GM12878 (cell line): ENCODE data around the gene SMPD3. TPM values are rescaled to one million over a fixed set of nuclear protein-coding genes. Genes with fewer than 3 reads are reported as not detected.
A peak's percentile ranks its signal among the peaks of the same experiment; 100 is the strongest.

Experiments
- ATAC-seq: fragments of 200-7000 bp; cut with Tn5 transposase; 3 replicates; pipeline ENCODE4 v1.9.1; 2020; ENCODE audit warnings: mild to moderate bottlenecking, moderate library complexity
- BruUV-seq: library from RNA; stranded (reverse); fragments of 400-500 nt; replicated peaks from 2 replicates; lab custom pipeline; 2021; lab: Mats Ljungman, UMichigan
- CTCF ChIA-PET: fragments of 300-600 bp; sonication (Branson Sonifier 250); formaldehyde crosslinking; extraction: SDS; loops from one replicate; lab custom pipeline; 2021; ENCODE audit warnings: inconsistent platforms; lab: Yijun Ruan, JAX
- POLR2A ChIA-PET: fragments of 350-600 bp; formaldehyde crosslinking; extraction: SDS; loops from one replicate; lab custom pipeline; 2021; ENCODE audit warnings: inconsistent platforms; lab: Charles Lee
- RAD21 ChIA-PET: fragments of 300-600 bp; sonication (Branson Sonifier 250); formaldehyde crosslinking; loops from one replicate; lab custom pipeline; 2023; ENCODE audit warnings: antibody characterized with exemption; ENCODE audit not compliant: unreplicated experiment; lab: Charles Lee
- SMC1A ChIA-PET: fragments of 300-600 bp; sonication (Branson Sonifier 250); formaldehyde crosslinking; loops from one replicate; lab custom pipeline; 2023; ENCODE audit not compliant: unreplicated experiment, uncharacterized antibody; lab: Charles Lee
- DNase-seq: peaks from one replicate; pipeline ENCODE4 v3.0.0-alpha.2; 2011; ENCODE audit warnings: low read depth, low spot score
- FAIRE-seq: peaks from 3 replicates; lab custom pipeline; 2011; peaks lifted over from hg19 to GRCh38; lab: Jason Lieb, UNC
- H2AFZ ChIP-seq: 2 replicates; pipeline ENCODE4 v1.6.0; 2011; ENCODE audit warnings: low read depth, low read length, control low read depth; ENCODE audit not compliant: control insufficient read depth
- H3K27ac ChIP-seq: 2 replicates; pipeline ENCODE4 v1.5.1; 2011; ENCODE audit warnings: control low read depth; ENCODE audit not compliant: control insufficient read depth, insufficient read depth
- H3K27me3 ChIP-seq, 2 experiments: replicated peaks in 1 of 2; 2 replicates each; pipeline versions ENCODE4 v1.6.0 to v1.6.1; 2011; ENCODE audit warnings: low read length in 1 of 2; ENCODE audit not compliant: control insufficient read depth in 2 of 2, insufficient read depth in 2 of 2
- H3K36me3 ChIP-seq, 2 experiments: 2 replicates each; pipeline ENCODE4 v1.5.1; 2011; ENCODE audit warnings: low read length in 1 of 2; ENCODE audit not compliant: control insufficient read depth in 2 of 2, insufficient read depth in 2 of 2
- H3K4me1 ChIP-seq: 2 replicates; pipeline ENCODE4 v1.6.1; 2011; ENCODE audit warnings: mild to moderate bottlenecking, low read length, moderate library complexity, mixed read lengths; ENCODE audit not compliant: control insufficient read depth, insufficient read depth
- H3K4me2 ChIP-seq: 2 replicates; pipeline ENCODE4 v1.6.0; 2011; ENCODE audit warnings: control low read depth; ENCODE audit not compliant: control insufficient read depth, insufficient read depth
- H3K4me3 ChIP-seq: fragments of 200-600 bp; sonication (generic); 2 replicates; pipeline ENCODE4 v1.5.1; 2016
- H3K79me2 ChIP-seq: 2 replicates; pipeline ENCODE4 v1.6.0; 2011; ENCODE audit warnings: low read length; ENCODE audit not compliant: control insufficient read depth, insufficient read depth
- H3K9ac ChIP-seq: 2 replicates; pipeline ENCODE4 v1.8.0; 2011; ENCODE audit warnings: low read length, control low read depth, mixed read lengths; ENCODE audit not compliant: control insufficient read depth, insufficient read depth
- H3K9me3 ChIP-seq: replicated peaks from 3 replicates; pipeline ENCODE4 v1.5.1; 2011; ENCODE audit warnings: mild to moderate bottlenecking, low read length; ENCODE audit not compliant: control insufficient read depth, insufficient read depth
- H4K20me1 ChIP-seq: 2 replicates; pipeline ENCODE4 v1.6.0; 2011; ENCODE audit not compliant: control insufficient read depth, insufficient read depth
- CEBPZ ChIP-seq: fragments of 150-350 bp; IDR thresholded peaks from 2 replicates; pipeline ENCODE4 v1.6.1; 2016; ENCODE audit warnings: low read depth, low read length
- CHD1 ChIP-seq: IDR thresholded peaks from 2 replicates; pipeline ENCODE4 v1.6.1; 2012; ENCODE audit warnings: low read depth, low read length, improper control_type of control experiment
- HDAC2 ChIP-seq: fragments of 200-600 bp; sonication (generic); IDR thresholded peaks from 2 replicates; pipeline ENCODE4 v1.6.1; 2017
- HDAC6 ChIP-seq: fragments of 200-600 bp; sonication (generic); IDR thresholded peaks from one replicate; pipeline ENCODE4 v1.8.0; 2017; ENCODE audit warnings: antibody characterized with exemption; ENCODE audit not compliant: unreplicated experiment
- MAX ChIP-seq: IDR thresholded peaks from 2 replicates; pipeline ENCODE4 v1.6.1; 2012; ENCODE audit warnings: low read depth, low read length, improper control_type of control experiment
- NFXL1 ChIP-seq: fragments of 450-650 bp; IDR thresholded peaks from 2 replicates; pipeline ENCODE4 v1.6.1; 2017; ENCODE audit warnings: antibody characterized with exemption, mild to moderate bottlenecking, borderline replicate concordance
- RAD21 ChIP-seq: IDR thresholded peaks from 2 replicates; pipeline ENCODE4 v1.6.1; 2011; ENCODE audit warnings: mild to moderate bottlenecking, low read depth, low read length, moderate library complexity; ENCODE audit not compliant: insufficient read depth
- RCOR1 ChIP-seq: conservative IDR thresholded peaks from 2 replicates; pipeline ENCODE4 v1.6.1; 2012; ENCODE audit warnings: low read depth, low read length, improper control_type of control experiment
- SP1 ChIP-seq: IDR thresholded peaks from one replicate; pipeline ENCODE4 v1.6.1; 2011; ENCODE audit warnings: low read depth, low read length
- SREBF2 ChIP-seq: IDR thresholded peaks from 2 replicates; pipeline ENCODE4 v1.6.1; 2012; ENCODE audit warnings: mild to moderate bottlenecking, low read length
- TCF12 ChIP-seq: IDR thresholded peaks from 2 replicates; pipeline ENCODE4 v1.6.1; 2011; ENCODE audit warnings: low read depth, mild to moderate bottlenecking, low read length
- ZBED1 ChIP-seq: IDR thresholded peaks from 2 replicates; pipeline ENCODE4 v1.6.1; 2016; ENCODE audit warnings: borderline replicate concordance
- WGBS: methylation state at CpG from one replicate; pipeline ENCODE4 v1.1.6; 2016; ENCODE audit warnings: low lambda C conversion rate; ENCODE audit not compliant: insufficient replicate concordance, insufficient coverage; ENCODE audit errors: missing lambda C conversion rate; 5-methylcytosine and 5-hydroxymethylcytosine counted together
- in situ Hi-C: fragments of 300-500 bp; cut with MboI; formaldehyde crosslinking; loops from 9 replicates; pipeline ENCODE4 v1.14.3; 2018; ENCODE audit warnings: mixed read lengths
- intact Hi-C: fragments of 100-400 bp; cut with micrococcal nuclease; formaldehyde crosslinking; loops from one replicate; pipeline ENCODE4 v1.14.2; 2022; ENCODE audit not compliant: unreplicated experiment
- polyA plus RNA-seq, 11 experiments: library from polyadenylated mRNA; depleted of rRNA in 4 of 11; unstranded in 6 of 11; stranded (reverse) in 5 of 11; fragments of >200 nt; fragmentation: Nextera tagmentation in 4 of 11; fragmentation: Illumina TruSeq in 1 of 11; extraction: Ambion mirVana in 4 of 11; extraction: Trizol in 1 of 11; gene quantifications; 1 replicate in 1 of 11; 2 replicates in 10 of 11; pipeline versions ENCODE4 v1.2.1 to v1.2.3, GENCODE V29; 2011 to 2016; ENCODE audit warnings: inconsistent platforms in 2 of 11, missing spikeins in 2 of 11, low read depth in 1 of 11
- total RNA-seq, 4 experiments: library from RNA; depleted of rRNA in 3 of 4; stranded (reverse); fragments of >200 nt in 3 of 4; fragmentation: Illumina TruSeq in 1 of 4; extraction: Trizol in 1 of 4; gene quantifications; 2 replicates each; pipeline versions ENCODE4 v1.2.1 to v1.2.3, GENCODE V29; 2013 to 2021

SMPD3 gene
- total and polyA plus RNA-seq, 10 of the 15 experiments (the other 5 are each of a cell fraction or from before 2014, with no cell fraction given), result 0.04 to 2.0 (median 1.2) TPM

GRCh38 chr16:68331879-68332410 lies 116.4 kb downstream of the SMPD3 start:
- in situ Hi-C loops, result no loop called here
- no peak for FAIRE-seq

More at GRCh38 chr16:68331879-68332410, 116.4 kb downstream of the SMPD3 start:
- H3K4me3 ChIP-seq, result no peak overlapping the region
- peak overlapping the region; percentile 26; the same call in 1 of the 2 replicates for H3K27ac ChIP-seq
- TF ChIP-seq SP1, result no peak
- TF ChIP-seq CHD1, result no peak
- no peak for TF ChIP-seq NFXL1
- no peak for TF ChIP-seq SREBF2
- TF ChIP-seq ZBED1, result no peak
- TF ChIP-seq TCF12, result no peak
- no peak for TF ChIP-seq HDAC6
- TF ChIP-seq RCOR1, result no peak
- TF ChIP-seq CEBPZ, result no peak
- no peak for TF ChIP-seq RAD21
- no peak for TF ChIP-seq MAX
- no peak for TF ChIP-seq HDAC2
- TF ChIP-seq, all 136 proteins: peak for 0
- RAD21 ChIA-PET, result interaction anchor here (1.2 to 15.5 kb wide), 3 partner anchors 13 to 91 kb away, joined by 3 to 399 read pairs (median 3); partner anchors contain the start of gene SLC7A6
- WGBS, result 61% methylated on average over 4 of the region's 4 CpGs
- SMC1A ChIA-PET, result interaction anchor here (0.6 to 2.9 kb wide), 8 partner anchors 13 to 174 kb away, joined by 3 to 15 read pairs (median 4); partner anchors contain the start of gene SLC7A6
- no peaks in the 10 kb centered on the region for H3K9me3 ChIP-seq
- H3K36me3 ChIP-seq, result peaks cover 1 to 26% of the 10 kb centered on the region in 2 experiments; a peak in 2 of 4 replicates
- no peak for DNase-seq
- H3K27me3 ChIP-seq, result no peaks in the 10 kb centered on the region
- no TSS peak for BruUV-seq
- H3K4me1 ChIP-seq, result peaks cover 22% of the 10 kb centered on the region
- ATAC-seq, result no peak
- no peak overlapping the region for H3K9ac ChIP-seq
- no peak overlapping the region for H2AFZ ChIP-seq
- intact Hi-C loops, result no loop called here
- H4K20me1 ChIP-seq, result no peaks in the 10 kb centered on the region
- CTCF ChIA-PET, result interaction anchor here (1.0 to 21.7 kb wide), 6 partner anchors 28 to 139 kb away, joined by 3 to 747 read pairs (median 3); partner anchors contain the start of genes PLA2G15 and SLC7A6
- POLR2A ChIA-PET, result interaction anchor here (0.9 to 1.1 kb wide), 3 partner anchors 24 to 95 kb away, joined by 3 read pairs; no protein-coding TSS in a partner anchor
- H3K79me2 ChIP-seq, result no peaks in the 10 kb centered on the region
- H3K4me2 ChIP-seq, result no peak overlapping the region
